Measurements from ENCODE around the gene MYOM3. TPM values are rescaled to one million over a fixed set of nuclear protein-coding genes. Genes with fewer than 3 reads are reported as not detected.

MYOM3 gene
- total RNA-seq, 1 donor from 2014 or later: not detected

- H3K27me3 Mint-ChIP-seq (ENCODE audit: unreplicated experiment): no peaks in the 10 kb centered on the region
- H3K36me3 Mint-ChIP-seq (ENCODE audit: unreplicated experiment): no peaks in the 10 kb centered on the region
- H3K4me1 Mint-ChIP-seq (ENCODE audit: low read depth, unreplicated experiment): no peaks in the 10 kb centered on the region
- H3K9me3 Mint-ChIP-seq (ENCODE audit: unreplicated experiment): peaks cover 1% of the 10 kb centered on the region
- H3K4me3 Mint-ChIP-seq (ENCODE audit: unreplicated experiment): no peak overlapping the region
- DNase-seq: no peak
- no peak for TF ChIP-seq CTCF (IDR thresholded peaks at IDR 0.05; ENCODE audit: partially characterized antibody, unreplicated experiment)
- no peak overlapping the region for H3K27ac Mint-ChIP-seq (ENCODE audit: unreplicated experiment)
Measured at GRCh38 chr1:24130385-24130784, 18.4 kb upstream of the MYOM3 start.

GRCh38 chr1:24127801-24128363, 15.9 kb upstream of the MYOM3 start:
- H3K27me3 Mint-ChIP-seq (ENCODE audit: unreplicated experiment): peaks cover 3% of the 10 kb centered on the region
- peaks cover 1% of the 10 kb centered on the region for H3K9me3 Mint-ChIP-seq (ENCODE audit: unreplicated experiment)
- no peak overlapping the region for H3K27ac Mint-ChIP-seq (ENCODE audit: unreplicated experiment)
- no peaks in the 10 kb centered on the region for H3K4me1 Mint-ChIP-seq (ENCODE audit: low read depth, unreplicated experiment)
- no peak overlapping the region for H3K4me3 Mint-ChIP-seq (ENCODE audit: unreplicated experiment)
- H3K36me3 Mint-ChIP-seq (ENCODE audit: unreplicated experiment): no peaks in the 10 kb centered on the region
- no peak for DNase-seq
- no peak for TF ChIP-seq CTCF (IDR thresholded peaks at IDR 0.05; ENCODE audit: partially characterized antibody, unreplicated experiment)

GRCh38 chr1:24127134-24127800, 15.3 kb upstream of the MYOM3 start:
- Mint-ChIP-seq H3K4me1 (ENCODE audit: low read depth, unreplicated experiment) (no peaks in the 10 kb centered on the region), H3K27me3 (ENCODE audit: unreplicated experiment) (peaks cover 3% of the 10 kb centered on the region), H3K36me3 (ENCODE audit: unreplicated experiment) (no peaks in the 10 kb centered on the region), H3K4me3 (ENCODE audit: unreplicated experiment) (no peak overlapping the region), H3K27ac (ENCODE audit: unreplicated experiment) (no peak overlapping the region), H3K9me3 (ENCODE audit: unreplicated experiment) (peaks cover 1% of the 10 kb centered on the region)
- no peak for DNase-seq
- TF ChIP-seq CTCF (IDR thresholded peaks at IDR 0.05; ENCODE audit: partially characterized antibody, unreplicated experiment): no peak

- Mint-ChIP-seq H3K4me3 (ENCODE audit: unreplicated experiment) (no peak overlapping the region), H3K27ac (ENCODE audit: unreplicated experiment) (no peak overlapping the region), H3K4me1 (ENCODE audit: low read depth, unreplicated experiment) (no peaks in the 10 kb centered on the region), H3K27me3 (ENCODE audit: unreplicated experiment) (peaks cover 3% of the 10 kb centered on the region), H3K9me3 (ENCODE audit: unreplicated experiment) (peaks cover 1% of the 10 kb centered on the region), H3K36me3 (ENCODE audit: unreplicated experiment) (no peaks in the 10 kb centered on the region)
- no peak for TF ChIP-seq CTCF (IDR thresholded peaks at IDR 0.05; ENCODE audit: partially characterized antibody, unreplicated experiment)
- no peak for DNase-seq
Measured at GRCh38 chr1:24126672-24127023, 14.7 kb upstream of the MYOM3 start.

- Mint-ChIP-seq H3K4me3 (ENCODE audit: unreplicated experiment) (no peak overlapping the region), H3K36me3 (ENCODE audit: unreplicated experiment) (no peaks in the 10 kb centered on the region), H3K27me3 (ENCODE audit: unreplicated experiment) (peaks cover 3% of the 10 kb centered on the region), H3K9me3 (ENCODE audit: unreplicated experiment) (peaks cover 1% of the 10 kb centered on the region), H3K27ac (ENCODE audit: unreplicated experiment) (no peak overlapping the region), H3K4me1 (ENCODE audit: low read depth, unreplicated experiment) (no peaks in the 10 kb centered on the region)
- no peak for TF ChIP-seq CTCF (IDR thresholded peaks at IDR 0.05; ENCODE audit: partially characterized antibody, unreplicated experiment)
- no peak for DNase-seq
Measured at GRCh38 chr1:24126018-24126671, 14.2 kb upstream of the MYOM3 start.

Measured in glutamatergic neuron (in vitro differentiated cells).